Neural crest cell (in vitro differentiated cells): ENCODE data around the gene DMXL2. TPM values are rescaled to one million over a fixed set of nuclear protein-coding genes. Genes with fewer than 3 reads are reported as not detected.

Experiments used
- DNase-seq: peaks from one replicate; pipeline ENCODE4 v3.0.0; 2021; ENCODE audit warnings: low read depth, mixed read lengths, low spot score
- H3K27ac Mint-ChIP-seq: one replicate; pipeline ENCODE4 v1.8.0; 2021; ENCODE audit warnings: mild to moderate bottlenecking, mixed read lengths; ENCODE audit not compliant: unreplicated experiment
- H3K27me3 Mint-ChIP-seq: 2 replicates; pipeline ENCODE4 v1.8.0; 2021; ENCODE audit warnings: low read depth, mild to moderate bottlenecking, mixed read lengths
- H3K36me3 Mint-ChIP-seq: 2 replicates; pipeline ENCODE4 v1.8.0; 2021; ENCODE audit warnings: low read depth, mild to moderate bottlenecking, mixed read lengths
- H3K4me1 Mint-ChIP-seq: 2 replicates; pipeline ENCODE4 v1.8.0; 2021; ENCODE audit warnings: mixed read lengths
- H3K4me3 Mint-ChIP-seq: one replicate; pipeline ENCODE4 v1.8.0; 2021; ENCODE audit warnings: mild to moderate bottlenecking, mixed read lengths
- H3K9me3 Mint-ChIP-seq: 2 replicates; pipeline ENCODE4 v1.8.0; 2021; ENCODE audit warnings: mixed read lengths
- total RNA-seq: library from RNA; stranded (reverse); gene quantifications from 2 replicates; pipeline ENCODE4 v1.2.1, GENCODE V29; 2021
- TF ChIP-seq, protein P1 (sequence below): fragments of 200-600 bp; sonication (generic); conservative IDR thresholded peaks from 2 replicates; pipeline ENCODE4 v1.5.0; 2021; ENCODE audit warnings: antibody characterized with exemption, mild to moderate bottlenecking

DMXL2 gene
- total RNA-seq, 1 donor from 2014 or later, result 56.4 TPM

DNA sequence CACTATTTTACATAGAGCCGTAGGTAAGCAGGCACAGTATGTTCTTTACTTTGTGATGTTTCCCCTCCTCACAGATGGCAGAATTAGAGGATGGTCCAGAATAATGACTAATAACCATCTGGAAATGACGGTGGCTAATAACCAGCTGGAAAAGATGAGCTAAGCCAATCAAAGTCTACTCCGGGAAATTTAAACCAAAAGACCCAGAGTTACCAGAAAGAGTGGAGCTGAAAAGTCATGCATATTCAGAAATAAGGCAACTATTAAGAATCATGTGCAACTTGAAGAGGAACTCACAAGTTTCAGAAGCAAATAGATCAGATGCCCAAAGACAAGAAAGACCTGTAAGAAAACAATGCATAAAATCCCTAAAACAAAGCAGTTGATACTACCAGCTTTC, 33.6 kb downstream of the DMXL2 start:
- Mint-ChIP-seq H3K4me3 (no peak overlapping the region), H3K9me3 (peaks cover 29% of the 10 kb centered on the region), H3K27ac (no peak overlapping the region), H3K36me3 (peaks cover 55% of the 10 kb centered on the region), H3K27me3 (no peaks in the 10 kb centered on the region), H3K4me1 (no peaks in the 10 kb centered on the region)
- TF ChIP-seq, protein P1, sequence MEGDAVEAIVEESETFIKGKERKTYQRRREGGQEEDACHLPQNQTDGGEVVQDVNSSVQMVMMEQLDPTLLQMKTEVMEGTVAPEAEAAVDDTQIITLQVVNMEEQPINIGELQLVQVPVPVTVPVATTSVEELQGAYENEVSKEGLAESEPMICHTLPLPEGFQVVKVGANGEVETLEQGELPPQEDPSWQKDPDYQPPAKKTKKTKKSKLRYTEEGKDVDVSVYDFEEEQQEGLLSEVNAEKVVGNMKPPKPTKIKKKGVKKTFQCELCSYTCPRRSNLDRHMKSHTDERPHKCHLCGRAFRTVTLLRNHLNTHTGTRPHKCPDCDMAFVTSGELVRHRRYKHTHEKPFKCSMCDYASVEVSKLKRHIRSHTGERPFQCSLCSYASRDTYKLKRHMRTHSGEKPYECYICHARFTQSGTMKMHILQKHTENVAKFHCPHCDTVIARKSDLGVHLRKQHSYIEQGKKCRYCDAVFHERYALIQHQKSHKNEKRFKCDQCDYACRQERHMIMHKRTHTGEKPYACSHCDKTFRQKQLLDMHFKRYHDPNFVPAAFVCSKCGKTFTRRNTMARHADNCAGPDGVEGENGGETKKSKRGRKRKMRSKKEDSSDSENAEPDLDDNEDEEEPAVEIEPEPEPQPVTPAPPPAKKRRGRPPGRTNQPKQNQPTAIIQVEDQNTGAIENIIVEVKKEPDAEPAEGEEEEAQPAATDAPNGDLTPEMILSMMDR, result no peak
- no peak for DNase-seq

DNA sequence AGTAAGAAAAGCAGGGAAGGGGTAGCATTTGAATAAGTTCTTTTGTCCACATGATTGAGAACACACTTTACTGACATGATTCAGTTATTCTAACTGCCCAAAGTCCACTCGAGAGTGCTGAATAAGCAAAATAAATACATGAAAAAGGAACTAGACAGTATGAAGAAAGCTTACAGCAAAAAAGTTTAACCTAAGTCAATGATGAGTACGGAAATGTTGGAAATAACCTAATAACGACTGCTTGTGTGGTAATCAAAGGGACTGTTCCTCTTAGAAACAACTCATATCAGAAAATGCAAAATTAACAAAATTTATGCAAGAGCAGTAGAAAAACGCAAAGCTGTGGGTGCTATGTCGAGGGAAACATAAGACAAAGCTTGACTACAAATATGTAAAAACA, 36.6 kb downstream of the DMXL2 start:
- Mint-ChIP-seq H3K36me3 (peaks cover 44% of the 10 kb centered on the region), H3K4me3 (no peak overlapping the region), H3K27ac (no peak overlapping the region), H3K4me1 (no peaks in the 10 kb centered on the region), H3K27me3 (no peaks in the 10 kb centered on the region), H3K9me3 (peaks cover 29% of the 10 kb centered on the region)
- DNase-seq, result no peak
- TF ChIP-seq, protein P1, result no peak

DNA sequence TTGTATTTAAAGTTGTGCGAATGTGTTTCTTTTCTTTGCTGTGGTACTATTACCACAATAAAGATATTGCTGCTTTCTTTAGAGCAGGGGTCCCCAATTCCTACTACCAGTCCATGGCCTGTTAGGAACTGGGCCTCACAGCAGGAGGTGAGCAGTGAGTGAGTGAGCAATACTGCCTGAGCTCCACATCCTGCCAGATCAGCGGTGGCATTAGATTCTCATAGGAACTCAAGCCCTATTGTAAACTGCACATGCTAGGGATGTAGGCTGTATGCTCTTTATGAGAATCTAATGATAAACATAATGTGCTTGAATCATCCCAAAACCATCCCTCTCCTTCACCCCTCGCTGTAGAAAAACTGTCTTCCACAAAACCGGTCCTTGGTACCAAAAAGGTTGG, 41.6 kb downstream of the DMXL2 start:
- peaks cover 12% of the 10 kb centered on the region for H3K9me3 Mint-ChIP-seq
- no peak overlapping the region for H3K4me3 Mint-ChIP-seq
- H3K36me3 Mint-ChIP-seq, result peaks cover 13% of the 10 kb centered on the region
- H3K27ac Mint-ChIP-seq, result no peak overlapping the region
- no peak for DNase-seq
- H3K4me1 Mint-ChIP-seq, result peaks cover 9% of the 10 kb centered on the region
- H3K27me3 Mint-ChIP-seq, result no peaks in the 10 kb centered on the region
- TF ChIP-seq, protein P1, result no peak

DNA sequence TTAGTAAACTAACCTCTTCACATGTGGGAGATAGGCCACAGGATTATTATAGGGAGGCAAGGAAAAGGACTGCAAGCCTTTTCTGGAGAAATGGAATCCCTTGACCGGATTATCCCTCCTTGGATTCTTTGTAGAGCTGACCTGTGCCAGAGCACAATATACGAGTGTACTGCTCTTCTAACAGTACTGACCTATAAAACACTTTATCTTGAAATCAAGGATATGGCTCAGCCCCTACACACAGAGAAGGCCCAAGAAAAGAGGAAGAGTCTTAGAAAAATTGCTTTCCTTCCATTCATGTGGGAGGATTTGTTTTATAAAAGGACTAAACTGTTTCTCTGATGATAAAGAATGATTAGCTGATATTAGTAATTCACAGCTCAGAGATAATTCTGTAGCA, 42.2 kb downstream of the DMXL2 start:
- TF ChIP-seq, protein P1, result no peak
- DNase-seq, result no peak
- peaks cover 7% of the 10 kb centered on the region for H3K36me3 Mint-ChIP-seq
- H3K4me1 Mint-ChIP-seq, result peaks cover 9% of the 10 kb centered on the region
- peaks cover 8% of the 10 kb centered on the region for H3K9me3 Mint-ChIP-seq
- H3K27me3 Mint-ChIP-seq, result no peaks in the 10 kb centered on the region
- no peak overlapping the region for H3K27ac Mint-ChIP-seq
- no peak overlapping the region for H3K4me3 Mint-ChIP-seq

DNA sequence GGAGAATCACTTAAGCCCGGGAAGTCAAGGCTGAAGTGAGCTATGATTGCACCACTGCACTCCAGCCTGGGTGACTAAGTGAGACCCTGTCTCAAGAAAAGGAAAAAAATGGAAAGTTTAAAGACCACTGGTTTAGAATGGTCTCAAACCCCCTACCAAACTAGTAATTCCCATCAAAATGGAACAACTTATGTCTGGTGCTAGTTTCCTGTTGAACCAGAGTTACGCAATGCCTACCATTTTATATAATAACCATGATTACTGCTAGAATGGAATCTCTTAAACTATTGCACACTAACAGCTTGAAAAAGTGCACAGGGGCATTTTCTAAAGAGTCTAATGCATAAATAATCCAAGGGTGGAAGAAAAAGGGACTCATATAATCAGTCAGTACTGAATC, 43.6 kb downstream of the DMXL2 start:
- Mint-ChIP-seq H3K27me3 (no peaks in the 10 kb centered on the region), H3K27ac (no peak overlapping the region), H3K9me3 (peaks cover 6% of the 10 kb centered on the region), H3K36me3 (peaks cover 8% of the 10 kb centered on the region), H3K4me3 (no peak overlapping the region), H3K4me1 (peaks cover 9% of the 10 kb centered on the region)
- TF ChIP-seq, protein P1, result no peak
- no peak for DNase-seq
